Transverse colon (tissue), 4 donors: ENCODE measurements around the gene EIF2AK3.

Experiments used
- CTCF ChIP-seq, 5 experiments: fragments of 200-600 bp in 3 of 5; fragments of 450-650 bp in 2 of 5; sonication (generic) in 3 of 5; IDR thresholded peaks; 1 replicate in 2 of 5; 2 replicates in 3 of 5; pipeline ENCODE4 v1.5.1; 2016 to 2017; ENCODE audit warnings: antibody characterized with exemption in 5 of 5, inconsistent platforms in 3 of 5, mild to moderate bottlenecking in 2 of 5, moderate library complexity in 1 of 5
- EP300 ChIP-seq: sonication (generic); formaldehyde crosslinking; IDR thresholded peaks from one replicate; pipeline ENCODE4 v1.6.1; 2017; ENCODE audit warnings: antibody characterized with exemption, low read depth
- POLR2A ChIP-seq: fragments of 450-650 bp; IDR thresholded peaks from one replicate; pipeline ENCODE4 v1.6.1; 2016; ENCODE audit warnings: antibody characterized with exemption, mild to moderate bottlenecking, moderate library complexity
- POLR2AphosphoS5 ChIP-seq, 3 donors: sonication (generic); formaldehyde crosslinking; IDR thresholded peaks; one replicate each; pipeline ENCODE4 v1.6.1; 2016; ENCODE audit warnings: antibody characterized with exemption in 3 of 3

- TF ChIP-seq CTCF (IDR thresholded peaks at IDR 0.05), result no peak
- TF ChIP-seq POLR2A, result no peak
- TF ChIP-seq EP300, result no peak
- no peak for TF ChIP-seq POLR2AphosphoS5 (IDR thresholded peaks at IDR 0.05)
Observed at GRCh38 chr2:88603146-88603545, 24.1 kb downstream of the EIF2AK3 start.
